AG09309 (cell line): Measurements from ENCODE around the gene HAPLN3.
"Not testable (repeated sequence)": the region's sequence is repeated elsewhere in the genome, so short reads cannot be mapped to it uniquely, and the experiment has no call there.

Experiments
- DNase-seq: peaks from one replicate; pipeline ENCODE4 v3.0.0-alpha.2; 2010; ENCODE audit warnings: low read depth
- H3K4me3 ChIP-seq: 2 replicates; pipeline ENCODE4 v1.5.1; 2011; ENCODE audit warnings: mild to moderate bottlenecking, low read depth, low read length, moderate library complexity; ENCODE audit not compliant: control insufficient read depth
- TF ChIP-seq, protein P1 (sequence below): IDR thresholded peaks from 2 replicates; pipeline ENCODE4 v1.5.1; 2011; ENCODE audit warnings: mild to moderate bottlenecking, low read depth, low read length, inconsistent platforms; ENCODE audit not compliant: insufficient read depth, control insufficient read depth; ENCODE audit errors: missing control alignments

The HAPLN3 gene, protein sequence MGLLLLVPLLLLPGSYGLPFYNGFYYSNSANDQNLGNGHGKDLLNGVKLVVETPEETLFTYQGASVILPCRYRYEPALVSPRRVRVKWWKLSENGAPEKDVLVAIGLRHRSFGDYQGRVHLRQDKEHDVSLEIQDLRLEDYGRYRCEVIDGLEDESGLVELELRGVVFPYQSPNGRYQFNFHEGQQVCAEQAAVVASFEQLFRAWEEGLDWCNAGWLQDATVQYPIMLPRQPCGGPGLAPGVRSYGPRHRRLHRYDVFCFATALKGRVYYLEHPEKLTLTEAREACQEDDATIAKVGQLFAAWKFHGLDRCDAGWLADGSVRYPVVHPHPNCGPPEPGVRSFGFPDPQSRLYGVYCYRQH

DNA sequence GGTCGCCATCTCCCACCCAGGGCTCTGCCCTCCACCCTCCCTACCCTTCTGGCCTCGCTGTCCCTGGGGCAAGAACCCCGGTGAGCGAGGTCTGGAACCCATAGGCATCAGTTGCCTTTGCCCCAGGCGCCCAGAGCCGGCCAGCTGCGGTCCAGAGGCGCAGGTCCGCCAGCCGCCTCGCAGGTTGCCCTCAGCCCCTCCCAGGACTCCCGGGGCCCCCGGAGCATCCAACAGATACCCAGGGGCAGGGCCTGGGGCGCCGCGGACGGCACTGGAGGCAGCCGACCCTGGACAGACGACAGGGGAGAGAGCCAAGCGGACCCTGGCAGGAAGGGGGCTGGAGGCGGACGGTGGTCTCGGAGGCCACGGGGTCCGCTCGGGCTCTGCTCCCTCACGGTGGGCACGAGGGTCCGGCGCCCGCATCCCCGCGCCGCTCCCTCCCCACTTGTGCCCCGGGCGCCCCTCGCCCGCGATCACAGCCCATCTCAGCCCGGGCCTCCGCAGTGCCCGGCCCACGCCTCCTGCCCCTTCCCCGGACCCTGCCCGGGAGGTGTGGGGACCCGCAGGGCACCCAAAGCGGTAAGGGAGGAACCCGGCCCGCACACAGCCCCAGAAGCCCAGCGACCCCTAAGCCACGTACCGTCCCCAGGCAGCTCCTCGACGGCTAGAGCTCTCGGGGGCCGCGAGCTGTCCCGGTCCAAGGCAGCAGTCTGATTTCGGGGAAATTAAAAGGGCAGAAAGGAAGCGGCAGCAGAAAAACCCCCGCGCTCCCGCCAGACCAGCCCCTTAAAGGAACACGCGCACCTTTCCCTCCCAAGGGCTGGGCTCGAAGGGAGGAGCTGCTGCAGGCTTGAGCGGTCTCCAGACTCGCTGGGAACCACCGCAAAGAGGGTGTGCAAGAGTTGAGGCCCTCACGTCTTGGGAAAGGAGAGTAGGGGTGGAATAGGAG, at the start of gene HAPLN3:
Gene HAPLN3, minus strand, starts transcription at position 726 of the 949 bp plus-strand sequence. CDS start 8,246 bp downstream, outside the sequence.
- H3K4me3 ChIP-seq: peak within 1 kb of the TSS; percentile 59
- DNase-seq: no peak

DNA sequence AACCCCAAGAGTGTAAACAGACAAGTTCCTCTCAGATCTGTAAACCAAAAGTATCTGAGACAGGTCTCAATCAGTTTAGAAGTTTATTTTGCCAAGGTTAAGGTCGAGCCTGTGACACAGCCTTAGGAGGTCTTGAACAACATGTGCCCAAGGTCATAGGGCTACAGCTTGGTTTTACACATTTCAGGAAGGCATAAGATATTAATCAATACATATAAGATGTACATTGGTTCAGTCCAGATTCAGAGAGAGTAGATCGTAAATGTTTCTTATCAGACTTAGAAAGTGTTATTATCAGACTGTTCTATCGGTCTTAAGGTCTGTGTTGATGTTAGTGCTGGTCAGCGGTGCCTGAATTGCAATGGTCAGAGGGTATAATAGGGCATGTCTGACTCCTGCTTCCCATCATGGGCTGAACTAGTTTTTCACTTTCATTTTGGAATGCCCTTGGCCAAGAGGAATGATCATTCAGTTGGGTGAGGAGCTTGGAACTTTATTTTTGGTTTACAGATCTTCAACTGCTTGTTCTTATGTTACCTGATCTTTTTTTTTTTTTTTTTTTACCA, 44.8 kb upstream of the HAPLN3 start:
- TF ChIP-seq, protein P1, sequence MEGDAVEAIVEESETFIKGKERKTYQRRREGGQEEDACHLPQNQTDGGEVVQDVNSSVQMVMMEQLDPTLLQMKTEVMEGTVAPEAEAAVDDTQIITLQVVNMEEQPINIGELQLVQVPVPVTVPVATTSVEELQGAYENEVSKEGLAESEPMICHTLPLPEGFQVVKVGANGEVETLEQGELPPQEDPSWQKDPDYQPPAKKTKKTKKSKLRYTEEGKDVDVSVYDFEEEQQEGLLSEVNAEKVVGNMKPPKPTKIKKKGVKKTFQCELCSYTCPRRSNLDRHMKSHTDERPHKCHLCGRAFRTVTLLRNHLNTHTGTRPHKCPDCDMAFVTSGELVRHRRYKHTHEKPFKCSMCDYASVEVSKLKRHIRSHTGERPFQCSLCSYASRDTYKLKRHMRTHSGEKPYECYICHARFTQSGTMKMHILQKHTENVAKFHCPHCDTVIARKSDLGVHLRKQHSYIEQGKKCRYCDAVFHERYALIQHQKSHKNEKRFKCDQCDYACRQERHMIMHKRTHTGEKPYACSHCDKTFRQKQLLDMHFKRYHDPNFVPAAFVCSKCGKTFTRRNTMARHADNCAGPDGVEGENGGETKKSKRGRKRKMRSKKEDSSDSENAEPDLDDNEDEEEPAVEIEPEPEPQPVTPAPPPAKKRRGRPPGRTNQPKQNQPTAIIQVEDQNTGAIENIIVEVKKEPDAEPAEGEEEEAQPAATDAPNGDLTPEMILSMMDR: no peak
- no peak for DNase-seq

More for the DNA sequence above, at the start of gene HAPLN3:
- TF ChIP-seq, protein P1: no peak

DNA sequence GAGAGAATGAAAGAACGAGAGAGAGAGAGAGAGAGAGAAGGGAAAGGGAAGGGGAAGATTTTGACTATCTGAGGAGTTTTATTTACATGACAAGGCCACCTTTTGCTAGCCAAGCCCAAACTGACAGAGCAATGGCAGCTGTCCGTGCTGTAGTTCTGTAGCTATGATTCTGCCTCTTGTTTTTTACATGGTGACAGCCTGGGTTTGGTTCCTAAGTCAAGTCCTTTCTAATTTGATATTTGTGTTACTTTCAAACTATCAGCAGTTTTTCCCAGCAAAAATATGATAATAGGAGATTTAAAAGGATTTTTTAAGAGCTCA, 44.1 kb upstream of the HAPLN3 start:
- TF ChIP-seq, protein P1: no peak
- no peak overlapping the region for H3K4me3 ChIP-seq
- DNase-seq: no peak

More for the DNA sequence above, 44.8 kb upstream of the HAPLN3 start:
- no peak overlapping the region for H3K4me3 ChIP-seq

DNA sequence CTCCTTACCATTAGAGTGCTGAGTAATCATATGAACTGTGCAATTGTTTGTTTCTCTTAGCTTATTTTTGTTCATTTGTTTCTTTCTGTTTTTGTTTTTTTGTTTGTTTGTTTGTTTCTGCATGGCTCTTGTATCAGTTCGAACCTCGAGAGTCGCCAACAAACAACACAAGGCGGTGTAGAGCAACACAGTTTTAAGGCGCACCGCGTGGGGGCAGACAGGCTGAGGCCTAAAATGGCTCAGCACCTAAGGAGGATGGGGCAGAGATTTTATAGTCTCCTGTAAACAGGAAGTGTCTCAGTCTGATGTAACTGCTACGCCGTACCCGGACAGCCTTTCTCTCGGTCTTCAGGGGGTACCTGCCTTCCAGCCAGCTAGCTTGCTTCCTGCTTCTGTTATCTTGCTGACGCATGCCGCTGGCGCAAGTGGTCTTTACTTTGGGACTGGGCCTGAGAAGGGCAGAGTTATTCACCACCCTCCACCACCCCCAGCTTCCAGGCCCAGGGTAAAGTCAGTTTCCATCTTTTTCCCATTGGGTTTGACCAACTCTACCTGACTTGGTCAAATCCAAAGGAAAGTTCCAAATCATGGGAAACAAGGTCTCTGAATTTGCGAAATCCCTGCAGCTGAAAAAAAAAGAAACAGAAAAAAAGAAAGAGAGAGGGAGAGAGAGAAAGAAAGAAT, 43.6 kb upstream of the HAPLN3 start:
- TF ChIP-seq, protein P1: no peak
- H3K4me3 ChIP-seq: no peak overlapping the region
- no peak for DNase-seq

DNA sequence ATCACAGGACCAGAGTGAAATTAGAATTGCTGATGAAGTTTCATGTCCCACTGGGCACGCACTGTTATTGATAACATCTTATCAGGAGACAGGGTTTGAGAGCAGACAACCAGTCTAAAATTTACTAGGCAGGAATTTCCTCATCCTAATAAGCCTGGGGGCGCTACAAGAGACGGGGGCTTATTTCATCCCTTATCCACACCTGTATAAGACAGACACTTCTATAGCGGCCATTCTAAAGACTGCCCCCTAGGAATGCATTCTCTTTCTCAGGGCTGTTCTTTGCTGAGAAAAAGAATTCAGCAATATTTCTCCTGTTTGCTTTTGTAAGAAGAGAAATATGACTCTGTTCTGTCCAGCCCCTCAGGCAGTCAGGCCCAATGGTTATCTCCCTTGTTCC, 39.1 kb upstream of the HAPLN3 start:
- not testable (repeated sequence) for DNase-seq

DNA sequence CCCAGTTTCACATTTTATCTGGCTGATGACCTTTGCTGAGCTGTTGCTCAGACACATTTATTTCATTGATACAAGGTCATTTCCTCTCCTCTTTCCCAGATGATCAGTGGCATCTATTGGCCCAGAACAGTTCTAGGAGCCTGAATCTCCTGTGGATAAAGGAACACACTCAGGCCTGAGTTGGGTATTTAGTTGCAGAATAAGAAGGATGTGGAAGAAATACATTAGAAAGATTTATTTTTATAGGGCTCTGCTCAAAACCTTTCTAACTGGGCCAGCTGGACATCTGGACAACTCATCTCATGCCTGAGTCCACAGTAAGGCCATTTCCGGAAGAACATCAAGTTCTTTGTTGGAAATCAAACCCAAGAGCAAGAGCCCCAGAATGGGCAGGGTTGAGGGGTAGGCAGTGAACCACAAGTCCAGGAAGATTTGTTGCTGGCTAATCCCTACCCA, 37.6 kb upstream of the HAPLN3 start:
- no peak overlapping the region for H3K4me3 ChIP-seq
- TF ChIP-seq, protein P1: no peak
- DNase-seq: no peak

More for the DNA sequence above, 39.1 kb upstream of the HAPLN3 start:
- not testable (repeated sequence) for H3K4me3 ChIP-seq
